NCI-H2196 treated with DMSO at 0.1 percent for 48 hours (cell line): ENCODE results near the gene CCDC102B.
"Not testable (repeated sequence)": the region's sequence is repeated elsewhere in the genome, so short reads cannot be mapped to it uniquely, and the experiment has no call there.

Source experiments
- DNase-seq: peaks from one replicate; lab custom pipeline; 2025; ENCODE audit not compliant: unreplicated experiment; lab: John Stamatoyannopoulos, UW

The CCDC102B gene

DNA sequence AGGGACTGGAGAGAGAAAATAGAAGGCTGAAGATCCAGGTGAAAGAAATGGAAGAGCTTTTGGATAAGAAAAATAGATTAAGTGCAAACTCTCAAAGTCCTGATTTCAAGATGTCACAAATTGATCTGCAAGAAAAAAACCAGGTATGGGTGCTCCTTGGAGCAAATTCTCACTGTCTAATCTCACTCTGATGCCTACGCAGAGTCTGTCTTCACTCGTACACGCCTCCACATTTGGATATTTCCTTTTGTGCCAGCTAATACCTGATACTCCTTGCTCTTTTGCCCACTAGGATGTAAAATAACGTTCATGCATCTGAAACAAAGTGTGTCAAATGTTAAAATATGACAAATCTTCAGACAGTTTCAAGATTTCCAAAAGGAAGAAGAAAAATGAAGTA is 99.4 kb downstream of the CCDC102B start:
- DNase-seq = no peak

GRCh38 chr18:68909579-68909978 is 111.7 kb downstream of the CCDC102B start:
- DNase-seq = no peak

DNA sequence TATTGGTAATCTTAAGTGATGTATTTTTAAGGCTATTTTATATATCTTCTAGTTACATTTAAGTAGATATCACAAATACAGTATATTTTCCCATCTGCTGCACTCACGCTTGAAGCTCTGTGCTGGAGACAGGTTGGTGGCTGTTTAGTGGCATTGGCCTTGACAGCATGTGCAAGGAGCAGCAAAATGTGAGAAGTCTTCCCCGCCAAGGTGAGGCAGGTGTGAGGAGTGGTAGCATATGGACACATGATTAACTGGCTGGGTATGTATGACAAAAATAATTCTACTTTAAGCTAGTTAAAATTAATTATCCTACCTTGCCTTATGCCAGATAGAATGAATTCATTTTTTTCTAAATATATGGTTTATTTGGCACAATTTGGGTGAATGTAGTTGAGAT is 117.2 kb downstream of the CCDC102B start:
- DNase-seq = no peak

- no peak for DNase-seq
These were observed 118.9 kb downstream of the CCDC102B start for GRCh38 chr18:68916734-68917133.

- no peak for DNase-seq
These were observed 120.3 kb downstream of the CCDC102B start for GRCh38 chr18:68918216-68918615.

GRCh38 chr18:68919900-68920299 is 122.0 kb downstream of the CCDC102B start:
- no peak for DNase-seq

- DNase-seq = no peak
These were observed 124.5 kb downstream of the CCDC102B start for GRCh38 chr18:68922392-68922791.

GRCh38 chr18:68925268-68925667 is 127.4 kb downstream of the CCDC102B start:
- DNase-seq = no peak

- DNase-seq = no peak
These were observed 131.1 kb downstream of the CCDC102B start for GRCh38 chr18:68928762-68929675.

DNA sequence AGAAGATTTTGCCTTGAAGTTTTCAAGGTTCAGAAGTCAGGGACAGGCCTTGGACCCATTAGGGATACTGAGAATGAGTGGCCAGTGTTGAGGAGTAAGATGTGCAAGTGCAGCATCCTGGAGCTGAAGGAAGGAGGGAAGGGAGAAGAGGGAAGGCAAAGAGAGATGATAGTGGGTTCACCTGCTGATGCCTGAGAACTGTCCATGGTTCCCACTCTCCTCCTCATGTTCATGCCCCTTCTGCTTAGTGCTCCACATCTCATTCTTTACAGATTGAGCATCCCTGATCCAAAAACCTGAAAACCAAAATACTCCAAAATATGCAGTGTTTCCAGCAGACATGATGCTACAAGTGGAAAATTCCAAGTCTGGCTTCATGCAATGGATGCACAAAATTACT is 137.8 kb downstream of the CCDC102B start:
- no peak for DNase-seq

- no peak for DNase-seq
These were observed 139.2 kb downstream of the CCDC102B start for GRCh38 chr18:68937029-68937599.

GRCh38 chr18:68940039-68940438 is 142.2 kb downstream of the CCDC102B start:
- DNase-seq = no peak

DNA sequence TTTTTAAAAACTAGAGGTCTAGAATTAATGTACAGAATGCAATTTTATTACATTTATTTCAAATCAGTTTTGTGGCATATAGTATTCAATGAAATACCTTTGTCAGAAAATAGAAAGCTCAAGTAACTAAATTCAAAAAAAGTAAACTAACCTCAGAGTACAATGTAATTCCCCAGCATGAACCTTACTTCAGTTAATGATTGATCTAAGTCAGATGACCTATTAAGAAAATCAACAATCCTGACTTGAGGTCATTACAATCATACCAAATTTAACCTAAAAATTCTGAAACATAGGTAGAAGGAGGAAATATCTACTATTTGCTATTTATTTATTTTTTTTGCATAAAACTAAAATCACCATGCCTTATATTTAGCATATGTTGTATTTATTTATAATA is 142.9 kb downstream of the CCDC102B start:
- DNase-seq = no peak

DNA sequence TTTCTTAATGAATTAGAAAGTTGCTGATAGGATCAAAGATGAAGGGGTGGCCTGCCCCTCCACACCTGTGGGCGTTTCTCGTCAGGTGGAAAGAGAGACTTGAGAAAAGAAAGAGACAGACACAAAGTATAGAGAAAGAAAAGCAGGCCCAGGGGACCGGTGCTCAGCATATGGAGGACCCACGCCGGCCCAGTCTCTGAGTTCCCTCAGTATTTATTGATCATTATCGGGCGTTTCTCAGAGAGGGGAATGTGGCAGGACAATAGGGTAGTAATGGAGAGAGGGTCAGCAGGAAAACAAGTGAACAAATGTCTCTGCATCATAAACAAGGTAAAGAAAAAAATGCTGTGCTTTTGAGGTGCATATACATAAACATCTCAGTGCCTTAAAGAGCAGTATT is 144.3 kb downstream of the CCDC102B start:
- no peak for DNase-seq

DNA sequence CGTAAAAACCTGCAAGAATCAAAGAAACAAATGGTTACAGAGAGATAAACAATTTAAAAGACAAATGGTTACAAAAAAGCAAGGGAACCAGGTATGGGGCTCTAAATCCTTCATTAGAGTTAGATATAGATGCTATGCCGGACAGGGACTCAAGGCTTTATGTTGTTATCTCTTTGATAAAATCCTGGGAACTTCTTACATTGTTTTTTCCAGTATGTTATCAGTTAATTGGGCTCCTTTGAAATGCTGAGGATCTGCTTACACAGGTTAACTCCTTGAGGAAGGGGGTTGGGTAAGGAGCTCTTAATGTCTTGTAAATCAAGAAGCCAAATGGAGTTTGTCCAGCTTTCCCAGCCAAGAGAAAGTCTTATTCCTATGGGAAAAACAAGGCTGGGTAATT is 146.0 kb downstream of the CCDC102B start:
- DNase-seq = not testable (repeated sequence)

- no peak for DNase-seq
These were observed 146.4 kb downstream of the CCDC102B start for GRCh38 chr18:68944330-68944729.

DNA sequence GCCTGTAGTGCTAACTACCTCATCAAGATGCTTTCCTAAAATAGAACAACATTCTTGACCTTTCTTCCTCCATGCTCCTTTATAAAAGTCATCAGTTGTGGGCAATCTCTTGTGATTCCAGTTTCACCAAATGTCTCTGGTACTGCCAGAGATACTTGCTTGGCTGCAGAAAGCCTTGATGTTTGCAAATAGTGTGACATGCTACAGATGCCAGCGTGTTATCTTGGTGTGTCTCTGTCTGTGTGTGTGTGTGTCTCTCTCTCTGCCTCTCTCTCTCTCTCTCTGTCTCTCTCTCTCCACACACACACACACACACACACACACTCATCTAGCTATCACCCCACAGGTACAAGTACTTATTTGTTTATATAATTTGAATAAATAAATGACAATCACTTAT is 146.9 kb downstream of the CCDC102B start:
- no peak for DNase-seq

DNA sequence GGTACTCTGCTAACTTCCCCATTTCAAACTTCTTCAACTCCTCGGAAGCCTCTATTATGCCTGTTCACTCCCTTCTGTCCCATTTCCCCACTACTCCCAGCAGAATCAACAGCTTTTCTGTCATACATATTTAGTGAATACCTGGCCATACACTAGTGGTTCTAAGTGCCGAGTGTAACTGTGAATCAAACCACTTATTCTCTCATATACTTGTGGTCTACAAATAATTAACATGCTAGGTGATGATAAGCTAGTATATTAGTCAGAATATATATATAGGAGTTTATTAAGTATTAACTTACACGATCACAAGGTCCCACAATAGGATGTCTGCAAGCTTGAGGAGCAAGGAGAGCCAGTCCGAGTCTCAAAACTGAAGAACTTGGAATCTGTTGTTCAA is 150.7 kb downstream of the CCDC102B start:
- no peak for DNase-seq

- no peak for DNase-seq
These were observed 156.9 kb downstream of the CCDC102B start for GRCh38 chr18:68954738-68955137.

DNA sequence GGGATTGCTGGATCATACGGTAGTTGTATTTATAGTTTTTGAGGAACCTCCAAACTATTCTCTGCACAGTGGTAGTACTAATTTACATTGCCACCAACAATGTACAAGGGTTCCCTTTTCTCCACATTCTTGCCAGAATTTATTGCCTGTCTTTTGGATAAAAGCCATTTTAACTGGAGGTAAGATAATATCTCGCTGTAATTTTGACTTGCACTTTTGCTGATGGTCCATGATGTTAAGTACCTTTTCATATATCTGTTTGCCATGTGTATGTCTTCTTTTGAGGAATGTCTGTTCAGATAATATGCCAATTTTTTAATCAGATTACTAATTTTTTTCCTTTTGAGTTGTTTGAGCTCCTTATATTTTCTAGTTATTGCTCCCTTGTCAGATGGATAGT is 158.8 kb downstream of the CCDC102B start:
- DNase-seq = no peak

DNA sequence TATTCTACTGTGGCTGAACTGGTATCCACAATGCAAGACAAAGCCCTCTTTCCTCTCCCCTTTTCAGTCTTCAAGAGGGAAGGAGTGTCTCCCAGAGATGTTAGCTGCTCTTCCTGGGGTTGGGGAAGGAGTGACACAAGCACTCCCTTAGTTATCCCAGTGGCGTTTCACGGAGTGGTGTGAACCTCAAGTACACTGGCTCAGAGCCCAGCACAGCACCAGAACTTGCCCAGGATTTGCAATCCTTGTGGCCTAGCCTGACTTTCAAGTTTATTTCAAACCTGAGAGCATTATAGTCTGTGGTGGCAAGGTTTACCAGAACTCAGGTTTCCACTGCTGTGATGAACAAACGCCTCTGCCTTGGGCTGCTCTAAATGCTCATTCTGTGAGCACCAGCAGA is 162.5 kb downstream of the CCDC102B start:
- no peak for DNase-seq

- no peak for DNase-seq
These were observed 164.7 kb downstream of the CCDC102B start for GRCh38 chr18:68962623-68963022.

- DNase-seq = no peak
These were observed 167.9 kb downstream of the CCDC102B start for GRCh38 chr18:68965817-68966216.
